Measurements from ENCODE around the gene RBM19.

- TF ChIP-seq, protein P1, sequence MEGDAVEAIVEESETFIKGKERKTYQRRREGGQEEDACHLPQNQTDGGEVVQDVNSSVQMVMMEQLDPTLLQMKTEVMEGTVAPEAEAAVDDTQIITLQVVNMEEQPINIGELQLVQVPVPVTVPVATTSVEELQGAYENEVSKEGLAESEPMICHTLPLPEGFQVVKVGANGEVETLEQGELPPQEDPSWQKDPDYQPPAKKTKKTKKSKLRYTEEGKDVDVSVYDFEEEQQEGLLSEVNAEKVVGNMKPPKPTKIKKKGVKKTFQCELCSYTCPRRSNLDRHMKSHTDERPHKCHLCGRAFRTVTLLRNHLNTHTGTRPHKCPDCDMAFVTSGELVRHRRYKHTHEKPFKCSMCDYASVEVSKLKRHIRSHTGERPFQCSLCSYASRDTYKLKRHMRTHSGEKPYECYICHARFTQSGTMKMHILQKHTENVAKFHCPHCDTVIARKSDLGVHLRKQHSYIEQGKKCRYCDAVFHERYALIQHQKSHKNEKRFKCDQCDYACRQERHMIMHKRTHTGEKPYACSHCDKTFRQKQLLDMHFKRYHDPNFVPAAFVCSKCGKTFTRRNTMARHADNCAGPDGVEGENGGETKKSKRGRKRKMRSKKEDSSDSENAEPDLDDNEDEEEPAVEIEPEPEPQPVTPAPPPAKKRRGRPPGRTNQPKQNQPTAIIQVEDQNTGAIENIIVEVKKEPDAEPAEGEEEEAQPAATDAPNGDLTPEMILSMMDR (IDR thresholded peaks at IDR 0.05): no peak
- no peak for TF ChIP-seq POLR2A (IDR thresholded peaks at IDR 0.05)
Measured at GRCh38 chr12:113959096-113959495, 7.0 kb downstream of the RBM19 start.
